Esophagus squamous epithelium (tissue), 4 donors: ENCODE results near the gene NUFIP1.

Source experiments
- POLR2A ChIP-seq, 4 donors: fragments of 450-650 bp; IDR thresholded peaks; one replicate each; pipeline ENCODE4 v1.6.1; 2017; ENCODE audit warnings: antibody characterized with exemption in 4 of 4, mild to moderate bottlenecking in 4 of 4, moderate library complexity in 3 of 4
- TF ChIP-seq, protein P1 (sequence below), 6 experiments: fragments of 450-650 bp in 4 of 6; fragments of 200-600 bp in 2 of 6; sonication (generic) in 2 of 6; IDR thresholded peaks; one replicate each; pipeline ENCODE4 v1.5.1; 2016 to 2019; ENCODE audit warnings: antibody characterized with exemption in 6 of 6, mild to moderate bottlenecking in 4 of 6, moderate library complexity in 4 of 6

DNA sequence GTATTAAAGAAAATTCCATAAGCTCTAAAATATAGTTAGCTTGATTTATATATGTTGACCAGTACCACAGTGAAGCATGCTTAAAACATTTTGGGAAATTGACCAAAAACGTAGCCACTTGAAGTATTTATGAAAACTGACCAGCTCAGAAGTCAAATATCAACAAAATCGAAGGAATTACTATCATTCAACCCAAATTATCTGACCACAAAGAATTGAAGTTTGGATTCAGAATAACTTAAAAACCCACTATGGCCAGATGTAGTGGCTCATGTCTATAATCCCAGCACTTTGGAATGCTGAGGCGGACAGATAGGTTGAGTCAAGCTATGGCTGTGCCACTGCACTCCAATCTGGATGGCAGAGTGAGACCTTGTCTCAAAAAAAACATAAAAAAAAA is 32.0 kb upstream of the NUFIP1 start:
- no peak for TF ChIP-seq POLR2A (IDR thresholded peaks at IDR 0.05)
- TF ChIP-seq, protein P1, sequence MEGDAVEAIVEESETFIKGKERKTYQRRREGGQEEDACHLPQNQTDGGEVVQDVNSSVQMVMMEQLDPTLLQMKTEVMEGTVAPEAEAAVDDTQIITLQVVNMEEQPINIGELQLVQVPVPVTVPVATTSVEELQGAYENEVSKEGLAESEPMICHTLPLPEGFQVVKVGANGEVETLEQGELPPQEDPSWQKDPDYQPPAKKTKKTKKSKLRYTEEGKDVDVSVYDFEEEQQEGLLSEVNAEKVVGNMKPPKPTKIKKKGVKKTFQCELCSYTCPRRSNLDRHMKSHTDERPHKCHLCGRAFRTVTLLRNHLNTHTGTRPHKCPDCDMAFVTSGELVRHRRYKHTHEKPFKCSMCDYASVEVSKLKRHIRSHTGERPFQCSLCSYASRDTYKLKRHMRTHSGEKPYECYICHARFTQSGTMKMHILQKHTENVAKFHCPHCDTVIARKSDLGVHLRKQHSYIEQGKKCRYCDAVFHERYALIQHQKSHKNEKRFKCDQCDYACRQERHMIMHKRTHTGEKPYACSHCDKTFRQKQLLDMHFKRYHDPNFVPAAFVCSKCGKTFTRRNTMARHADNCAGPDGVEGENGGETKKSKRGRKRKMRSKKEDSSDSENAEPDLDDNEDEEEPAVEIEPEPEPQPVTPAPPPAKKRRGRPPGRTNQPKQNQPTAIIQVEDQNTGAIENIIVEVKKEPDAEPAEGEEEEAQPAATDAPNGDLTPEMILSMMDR (IDR thresholded peaks at IDR 0.05): no peak
